HepG2 (cell line): ENCODE data around the gene PNLDC1. TPM values are rescaled to one million over a fixed set of nuclear protein-coding genes. Genes with fewer than 3 reads are reported as not detected.

Experiments used
- CSRNP1 ChIP-seq: sonication (generic); formaldehyde crosslinking; IDR thresholded peaks from 2 replicates; pipeline ENCODE4 v1.8.1; 2023; ENCODE audit warnings: mild to moderate bottlenecking, missing genetic modification reagents
- CSRNP2 ChIP-seq: sonication (generic); formaldehyde crosslinking; conservative IDR thresholded peaks from 2 replicates; pipeline ENCODE4 v1.8.0; 2022; ENCODE audit warnings: low read depth, missing genetic modification reagents
- HMG20B ChIP-seq: conservative IDR thresholded peaks from 2 replicates; pipeline ENCODE4 v1.6.1; 2016; ENCODE audit warnings: missing genetic modification reagents, missing compliant biosample characterization
- NFKB2 ChIP-seq: sonication (generic); formaldehyde crosslinking; IDR thresholded peaks from 2 replicates; pipeline ENCODE4 v1.4.0; 2020; ENCODE audit warnings: missing genetic modification reagents, borderline replicate concordance
- PHF5A ChIP-seq: IDR thresholded peaks from one replicate; pipeline ENCODE4 v1.6.1; 2018; ENCODE audit warnings: low read depth, missing genetic modification reagents; ENCODE audit not compliant: unreplicated experiment
- PHF8 ChIP-seq: sonication (generic); formaldehyde crosslinking; IDR thresholded peaks from 2 replicates; pipeline ENCODE4 v1.5.0; 2020; ENCODE audit warnings: missing genetic modification reagents
- POLR2AphosphoS5 ChIP-seq: IDR thresholded peaks from 2 replicates; pipeline ENCODE4 v1.6.1; 2012; ENCODE audit warnings: low read depth, low read length
- RFXAP ChIP-seq: sonication (generic); formaldehyde crosslinking; IDR thresholded peaks from 2 replicates; pipeline ENCODE4 v1.4.0; 2020; ENCODE audit warnings: missing genetic modification reagents, borderline replicate concordance
- SATB2 ChIP-seq: sonication (generic); formaldehyde crosslinking; IDR thresholded peaks from 2 replicates; pipeline ENCODE4 v1.5.0; 2020; ENCODE audit warnings: missing genetic modification reagents
- SSRP1 ChIP-seq: IDR thresholded peaks from 2 replicates; pipeline ENCODE4 v1.6.1; 2016; ENCODE audit warnings: control low read depth
- ZNF232 ChIP-seq: sonication (generic); formaldehyde crosslinking; IDR thresholded peaks from 2 replicates; pipeline ENCODE4 v1.4.0; 2020; ENCODE audit warnings: missing genetic modification reagents, borderline replicate concordance
- ZNF337 ChIP-seq: sonication (generic); formaldehyde crosslinking; IDR thresholded peaks from 2 replicates; pipeline ENCODE4 v1.5.1; 2020; ENCODE audit warnings: missing genetic modification reagents, low read depth, mild to moderate bottlenecking, borderline replicate concordance
- ZNF468 ChIP-seq: sonication (generic); formaldehyde crosslinking; IDR thresholded peaks from 2 replicates; pipeline ENCODE4 v1.8.0; 2022; ENCODE audit warnings: mild to moderate bottlenecking, moderate library complexity, missing genetic modification reagents
- ZNF609 ChIP-seq: sonication (generic); formaldehyde crosslinking; IDR thresholded peaks from 2 replicates; pipeline ENCODE4 v1.4.0; 2020; ENCODE audit warnings: mild to moderate bottlenecking, missing genetic modification reagents, borderline replicate concordance
- ZNF747 ChIP-seq: sonication (generic); formaldehyde crosslinking; IDR thresholded peaks from 2 replicates; pipeline ENCODE4 v1.8.1; 2023; ENCODE audit warnings: missing genetic modification reagents, mild to moderate bottlenecking, borderline replicate concordance
- polyA plus RNA-seq, 8 experiments: library from polyadenylated mRNA; depleted of rRNA in 3 of 8; stranded (reverse) in 7 of 8; unstranded in 1 of 8; fragments of >200 nt; fragmentation: Illumina TruSeq in 4 of 8; extraction: Trizol in 4 of 8; gene quantifications; 2 replicates each; pipeline versions ENCODE4 v1.2.1 to v1.2.3, GENCODE V29; 2011 to 2016; ENCODE audit warnings: low read depth in 4 of 8, missing spikeins in 1 of 8, mixed read lengths in 1 of 8; ENCODE audit not compliant: insufficient read depth in 1 of 8
- total RNA-seq, 5 experiments: library from RNA; depleted of rRNA; stranded (reverse); fragments of >200 nt; fragmentation: Illumina TruSeq; extraction: Trizol; gene quantifications; 2 replicates each; pipeline ENCODE4 v1.2.3, GENCODE V29; 2016; ENCODE audit warnings: low read depth in 1 of 5
- TF ChIP-seq, protein P1 (sequence below): sonication (generic); formaldehyde crosslinking; IDR thresholded peaks from 2 replicates; pipeline ENCODE4 v1.9.0; 2021; ENCODE audit warnings: missing genetic modification reagents, mild to moderate bottlenecking, borderline replicate concordance
- TF ChIP-seq, protein P2 (sequence below): sonication (generic); formaldehyde crosslinking; conservative IDR thresholded peaks from 2 replicates; pipeline ENCODE4 v1.8.0; 2022; ENCODE audit warnings: missing genetic modification reagents

Gene PNLDC1
- total and polyA plus RNA-seq, 2 of the 13 experiments (the other 11 are each of a cell fraction or from before 2014, with no cell fraction given) = not detected

GRCh38 chr6:159790149-159790955 is 9.7 kb upstream of the PNLDC1 start, which contains the start of gene MRPL18 (continued):
- TF ChIP-seq ZNF337 (CRISPR knock-in tag) (0 out of 2 replicates have a peak, but pooled peaks have one; percentile 22), CSRNP1 (CRISPR knock-in tag) (no peak), ZNF468 (CRISPR knock-in tag) (0 out of 2 replicates have a peak, but pooled peaks have one; percentile 45), SATB2 (CRISPR knock-in tag) (no peak), ZNF609 (CRISPR knock-in tag) (no peak), POLR2AphosphoS5 (peak; percentile 95), NFKB2 (CRISPR knock-in tag) (no peak), PHF8 (CRISPR knock-in tag) (peak; percentile 40), HMG20B (CRISPR knock-in tag) (no peak), RFXAP (CRISPR knock-in tag) (peak; percentile 67), ZNF747 (CRISPR knock-in tag) (0 out of 2 replicates have a peak, but pooled peaks have one; percentile 23), ZNF232 (CRISPR knock-in tag) (no peak), CSRNP2 (no peak), SSRP1 (CRISPR knock-in tag) (no peak), PHF5A (CRISPR knock-in tag) (no peak)
- TF ChIP-seq, protein P1, sequence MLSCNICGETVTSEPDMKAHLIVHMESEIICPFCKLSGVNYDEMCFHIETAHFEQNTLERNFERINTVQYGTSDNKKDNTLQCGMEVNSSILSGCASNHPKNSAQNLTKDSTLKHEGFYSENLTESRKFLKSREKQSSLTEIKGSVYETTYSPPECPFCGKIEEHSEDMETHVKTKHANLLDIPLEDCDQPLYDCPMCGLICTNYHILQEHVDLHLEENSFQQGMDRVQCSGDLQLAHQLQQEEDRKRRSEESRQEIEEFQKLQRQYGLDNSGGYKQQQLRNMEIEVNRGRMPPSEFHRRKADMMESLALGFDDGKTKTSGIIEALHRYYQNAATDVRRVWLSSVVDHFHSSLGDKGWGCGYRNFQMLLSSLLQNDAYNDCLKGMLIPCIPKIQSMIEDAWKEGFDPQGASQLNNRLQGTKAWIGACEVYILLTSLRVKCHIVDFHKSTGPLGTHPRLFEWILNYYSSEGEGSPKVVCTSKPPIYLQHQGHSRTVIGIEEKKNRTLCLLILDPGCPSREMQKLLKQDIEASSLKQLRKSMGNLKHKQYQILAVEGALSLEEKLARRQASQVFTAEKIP = no peak
- TF ChIP-seq, protein P2, sequence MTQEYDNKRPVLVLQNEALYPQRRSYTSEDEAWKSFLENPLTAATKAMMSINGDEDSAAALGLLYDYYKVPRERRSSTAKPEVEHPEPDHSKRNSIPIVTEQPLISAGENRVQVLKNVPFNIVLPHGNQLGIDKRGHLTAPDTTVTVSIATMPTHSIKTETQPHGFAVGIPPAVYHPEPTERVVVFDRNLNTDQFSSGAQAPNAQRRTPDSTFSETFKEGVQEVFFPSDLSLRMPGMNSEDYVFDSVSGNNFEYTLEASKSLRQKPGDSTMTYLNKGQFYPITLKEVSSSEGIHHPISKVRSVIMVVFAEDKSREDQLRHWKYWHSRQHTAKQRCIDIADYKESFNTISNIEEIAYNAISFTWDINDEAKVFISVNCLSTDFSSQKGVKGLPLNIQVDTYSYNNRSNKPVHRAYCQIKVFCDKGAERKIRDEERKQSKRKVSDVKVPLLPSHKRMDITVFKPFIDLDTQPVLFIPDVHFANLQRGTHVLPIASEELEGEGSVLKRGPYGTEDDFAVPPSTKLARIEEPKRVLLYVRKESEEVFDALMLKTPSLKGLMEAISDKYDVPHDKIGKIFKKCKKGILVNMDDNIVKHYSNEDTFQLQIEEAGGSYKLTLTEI (CRISPR knock-in tag) = no peak
